Keratinocyte (primary cell): Measurements from ENCODE around the gene EFNB3.

Experiments used
- EZH2 ChIP-seq: IDR thresholded peaks from one replicate; pipeline ENCODE4 v1.6.1; 2012; ENCODE audit warnings: inconsistent platforms, mild to moderate bottlenecking, low read length, moderate library complexity
- TF ChIP-seq, protein P1 (sequence below), 3 experiments: IDR thresholded peaks in 1 of 3; conservative IDR thresholded peaks in 1 of 3; optimal IDR thresholded peaks in 1 of 3; 2 replicates in 2 of 3; 3 replicates in 1 of 3; pipeline versions ENCODE3 to v1.5.1; 2011; ENCODE audit warnings: low read length in 3 of 3, mild to moderate bottlenecking in 3 of 3, moderate library complexity in 2 of 3, control low read depth in 1 of 3, inconsistent platforms in 1 of 3; ENCODE audit not compliant: insufficient read depth in 2 of 3; ENCODE audit errors: extremely low read depth in 1 of 3

DNA sequence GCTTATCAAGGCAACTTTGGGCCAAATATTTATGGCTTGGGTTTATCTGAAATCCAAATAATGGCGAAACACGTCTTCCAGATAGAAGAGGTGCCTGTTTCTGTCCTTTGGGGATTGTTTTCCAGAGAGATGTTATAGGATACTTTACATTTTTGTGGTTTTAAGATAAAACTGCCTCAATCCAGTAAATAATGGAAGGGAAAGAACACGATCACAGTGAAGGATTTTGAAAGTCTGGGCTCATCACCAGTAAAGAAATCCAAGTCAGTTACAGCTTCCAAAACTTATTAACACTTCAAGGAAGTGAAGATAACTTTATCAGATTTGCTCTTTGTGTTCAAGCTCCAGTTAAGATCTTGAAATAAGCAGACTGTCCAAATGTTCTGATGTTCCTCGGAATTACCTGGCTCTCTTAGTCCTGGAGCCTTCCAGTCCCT lies 42.7 kb downstream of the EFNB3 start:
- TF ChIP-seq, protein P1, sequence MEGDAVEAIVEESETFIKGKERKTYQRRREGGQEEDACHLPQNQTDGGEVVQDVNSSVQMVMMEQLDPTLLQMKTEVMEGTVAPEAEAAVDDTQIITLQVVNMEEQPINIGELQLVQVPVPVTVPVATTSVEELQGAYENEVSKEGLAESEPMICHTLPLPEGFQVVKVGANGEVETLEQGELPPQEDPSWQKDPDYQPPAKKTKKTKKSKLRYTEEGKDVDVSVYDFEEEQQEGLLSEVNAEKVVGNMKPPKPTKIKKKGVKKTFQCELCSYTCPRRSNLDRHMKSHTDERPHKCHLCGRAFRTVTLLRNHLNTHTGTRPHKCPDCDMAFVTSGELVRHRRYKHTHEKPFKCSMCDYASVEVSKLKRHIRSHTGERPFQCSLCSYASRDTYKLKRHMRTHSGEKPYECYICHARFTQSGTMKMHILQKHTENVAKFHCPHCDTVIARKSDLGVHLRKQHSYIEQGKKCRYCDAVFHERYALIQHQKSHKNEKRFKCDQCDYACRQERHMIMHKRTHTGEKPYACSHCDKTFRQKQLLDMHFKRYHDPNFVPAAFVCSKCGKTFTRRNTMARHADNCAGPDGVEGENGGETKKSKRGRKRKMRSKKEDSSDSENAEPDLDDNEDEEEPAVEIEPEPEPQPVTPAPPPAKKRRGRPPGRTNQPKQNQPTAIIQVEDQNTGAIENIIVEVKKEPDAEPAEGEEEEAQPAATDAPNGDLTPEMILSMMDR (optimal IDR thresholded peaks at IDR 0.05 in 1 of 3, IDR thresholded peaks at IDR 0.05 in 1 of 3, conservative IDR thresholded peaks at IDR 0.05 in 1 of 3; ENCODE audit: extremely low read depth in 1 of 3, insufficient read depth in 2 of 3, low read length in 3 of 3): no peak
- no peak for TF ChIP-seq EZH2
